ENCODE measurements around the gene DUSP11. TPM values are rescaled to one million over a fixed set of nuclear protein-coding genes. Genes with fewer than 3 reads are reported as not detected.
A peak's percentile ranks its signal among the peaks of the same experiment; 100 is the strongest.
"Not testable (repeated sequence)": the region's sequence is repeated elsewhere in the genome, so short reads cannot be mapped to it uniquely, and the experiment has no call there.

DUSP11 gene
- total RNA-seq, 1 experiment from 2014 or later: 49.5 TPM

DNA sequence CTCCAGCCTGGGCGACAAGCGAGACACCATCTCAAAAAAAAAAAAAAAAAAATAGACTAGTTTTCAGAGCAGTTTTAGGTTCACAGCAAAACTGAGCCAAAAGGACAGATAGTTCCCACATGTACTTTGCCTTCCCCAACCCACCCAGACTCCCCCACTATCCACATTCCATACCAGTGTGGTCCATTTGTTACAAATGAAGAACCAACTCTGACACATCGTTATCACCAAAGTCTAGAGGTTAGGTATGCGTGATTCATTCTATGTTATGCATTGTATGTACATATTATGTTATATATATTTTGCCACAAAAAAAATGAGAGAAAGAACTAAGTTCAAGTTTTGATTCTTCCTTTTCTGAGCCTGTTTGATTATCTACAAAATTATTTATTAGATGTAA lies 3.5 kb downstream of the DUSP11 start:
- no peak for DNase-seq (ENCODE audit: low read depth)

DNA sequence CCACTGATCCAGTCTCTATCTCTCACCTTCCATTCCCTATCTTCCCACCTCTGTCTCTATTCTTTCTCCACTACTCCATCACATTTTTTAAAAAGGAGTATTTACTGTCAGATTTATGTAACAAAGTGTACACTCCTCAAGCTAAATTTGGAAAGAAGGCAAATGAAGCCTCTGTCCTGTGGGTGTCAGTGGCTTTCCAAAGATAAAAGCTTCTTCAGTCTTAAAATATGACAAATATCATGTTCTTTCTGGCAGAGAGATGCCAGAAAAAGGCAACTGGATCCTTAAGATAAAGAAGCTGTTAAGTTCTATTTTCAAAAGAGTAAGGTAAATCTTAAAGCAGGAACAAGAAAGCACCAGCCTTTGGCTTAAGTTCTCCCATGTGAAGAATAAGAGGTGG lies 7.1 kb downstream of the DUSP11 start:
- DNase-seq (ENCODE audit: low read depth): no peak

DNA sequence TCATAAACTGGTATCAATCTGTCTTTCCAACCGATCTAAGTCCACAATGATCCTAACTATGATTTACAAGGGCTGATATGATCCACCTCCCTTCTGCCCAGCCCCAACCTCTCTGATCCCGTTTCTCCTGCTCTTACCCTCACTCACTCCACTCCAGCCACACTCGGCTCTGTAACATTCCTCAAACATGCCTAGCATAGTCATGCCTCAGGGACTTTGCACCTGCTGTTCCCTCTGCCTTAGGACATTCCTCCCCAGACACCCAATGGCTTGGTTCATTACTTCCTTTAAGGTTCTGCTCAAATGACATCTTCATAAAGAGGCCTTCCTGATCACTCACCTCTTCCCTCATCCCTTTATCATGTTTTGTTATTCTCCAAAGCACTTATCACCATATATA lies 9.2 kb downstream of the DUSP11 start:
- no peak for DNase-seq (ENCODE audit: low read depth)

DNA sequence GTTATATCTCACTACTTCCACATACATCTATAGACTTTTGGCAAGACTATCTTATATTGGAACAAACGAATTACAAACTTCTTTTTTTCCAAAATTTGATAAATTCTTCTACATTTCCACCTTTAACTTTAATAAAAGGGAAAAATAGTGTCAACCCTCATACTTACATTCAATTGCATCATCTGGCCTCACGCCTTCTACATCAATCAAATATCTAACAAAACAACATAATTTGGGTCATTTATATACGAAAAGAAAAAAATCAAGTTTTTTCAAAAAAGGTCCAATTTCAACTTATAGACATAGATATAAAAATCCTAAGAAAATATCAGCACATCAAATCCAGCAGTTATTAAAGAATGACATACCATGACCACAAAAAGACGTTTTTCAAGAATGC lies 12.9 kb downstream of the DUSP11 start:
- DNase-seq (ENCODE audit: low read depth): no peak

DNA sequence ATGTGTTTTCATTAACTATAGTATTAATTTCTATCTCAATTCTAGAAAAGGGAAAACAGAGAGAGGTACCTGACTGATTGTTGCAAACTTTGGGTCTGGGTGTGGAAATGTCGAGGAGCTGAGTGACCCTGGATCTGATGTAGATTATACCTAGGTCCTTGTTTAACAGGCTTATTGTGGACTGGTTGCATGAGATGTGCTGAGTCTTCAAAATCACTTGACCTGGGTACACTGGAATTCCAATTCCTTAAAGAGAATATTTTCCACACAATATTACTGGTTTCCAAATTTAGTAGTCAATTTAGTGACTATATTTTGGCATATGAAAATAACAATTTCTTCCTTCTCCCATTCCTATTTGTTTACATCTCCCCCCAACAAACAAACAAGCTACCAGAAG lies 13.6 kb downstream of the DUSP11 start:
- no peak for DNase-seq (ENCODE audit: low read depth)

DNA sequence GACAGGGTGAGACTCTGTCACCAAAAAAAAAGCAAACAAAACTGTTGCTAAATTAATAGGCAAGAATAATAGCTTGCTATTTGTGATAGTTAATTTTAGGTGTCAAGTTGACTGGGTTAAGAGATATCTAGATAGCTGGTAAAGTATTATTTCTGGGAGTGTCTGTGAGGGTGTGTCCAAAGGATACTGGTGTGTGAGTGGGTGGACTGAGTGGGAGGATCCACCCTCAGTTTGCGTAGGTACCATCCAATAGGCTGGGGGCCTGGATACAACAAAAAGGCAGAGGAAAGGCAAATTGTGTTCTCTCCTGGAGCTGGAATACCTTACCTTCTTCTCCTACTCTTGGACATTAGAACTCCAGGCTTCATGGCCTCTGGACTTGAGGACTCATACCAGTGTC lies 15.0 kb downstream of the DUSP11 start:
- no peak for DNase-seq (ENCODE audit: low read depth)

DNA sequence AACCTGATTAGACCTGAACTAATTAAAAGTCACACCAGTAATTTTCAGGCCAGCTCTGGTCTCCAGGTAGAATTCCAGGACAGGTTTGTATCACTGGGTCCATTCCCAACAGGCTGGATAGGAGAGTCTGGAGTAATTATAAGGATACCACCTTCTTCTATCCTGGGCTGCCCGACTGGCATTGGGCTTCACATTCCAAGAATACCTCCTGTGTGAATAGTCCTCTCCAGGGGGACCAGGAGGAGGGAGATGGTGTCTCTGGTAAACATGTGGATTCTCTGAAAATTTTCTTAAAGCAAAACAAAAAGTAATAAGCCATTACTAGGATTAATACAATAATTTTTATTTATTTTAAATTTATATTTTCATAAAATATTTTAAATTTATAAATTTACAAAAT lies 17.3 kb downstream of the DUSP11 start:
- no peak for DNase-seq (ENCODE audit: low read depth)

DNA sequence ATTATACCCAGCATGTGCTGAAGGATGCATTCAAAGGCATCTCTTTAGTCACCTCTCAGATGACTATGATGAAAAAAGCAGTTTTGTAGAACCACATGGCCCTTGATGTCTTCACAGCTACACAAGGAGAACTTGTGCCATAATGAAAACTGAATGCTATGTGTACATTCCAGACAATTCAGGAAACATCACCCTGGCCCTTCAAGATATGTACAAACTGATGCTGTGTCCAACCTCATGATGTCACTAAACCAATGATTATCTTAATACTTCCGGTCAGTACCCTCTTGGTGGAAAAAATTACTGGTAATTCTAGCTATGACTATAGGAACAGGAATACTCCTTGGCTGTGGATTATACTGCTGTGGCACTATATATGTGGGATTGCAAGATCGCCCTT lies 20.0 kb downstream of the DUSP11 start:
- DNase-seq (ENCODE audit: low read depth): no peak

DNA sequence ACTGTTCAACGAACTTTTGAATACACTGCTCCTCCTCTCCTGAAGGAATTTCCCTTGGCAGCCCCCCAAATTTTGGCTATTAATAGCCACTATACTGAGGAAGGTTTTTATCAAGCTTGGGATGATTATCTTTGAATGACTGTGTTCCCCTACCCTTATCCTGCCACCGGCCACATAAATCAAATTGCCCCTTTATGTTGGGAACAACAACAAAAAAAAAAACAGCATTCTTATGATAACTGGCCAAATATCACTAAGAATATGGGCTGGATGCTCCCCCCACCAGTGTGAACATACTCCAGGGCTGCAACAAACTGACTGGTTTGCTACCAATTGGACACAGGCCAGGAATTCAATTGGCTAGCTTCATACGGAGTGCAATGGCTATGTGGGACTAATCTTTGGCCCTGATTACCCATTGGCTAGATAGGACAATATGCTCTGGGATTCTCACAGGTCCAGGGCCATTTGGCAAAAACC lies 20.6 kb downstream of the DUSP11 start:
- DNase-seq (ENCODE audit: low read depth): no peak

DNA sequence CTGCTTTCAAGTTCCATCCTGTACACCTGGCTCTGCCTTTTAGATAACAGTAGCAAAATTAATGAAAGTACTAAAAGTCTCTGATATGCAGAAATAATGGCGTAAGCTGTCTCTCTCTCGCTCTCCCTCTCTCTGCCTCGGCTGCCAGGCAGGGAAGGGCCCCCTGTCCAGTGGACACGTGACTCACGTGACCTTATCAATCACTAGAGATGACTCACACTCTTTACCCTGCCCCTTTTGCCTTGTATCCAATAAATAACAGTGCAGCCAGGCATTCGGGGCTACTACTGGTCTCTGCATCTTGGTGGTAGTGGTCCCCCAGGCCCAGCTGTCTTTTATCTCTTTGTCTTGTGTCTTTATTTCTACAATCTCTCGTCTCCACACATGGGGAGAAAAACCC lies 25.6 kb downstream of the DUSP11 start:
- DNase-seq (ENCODE audit: low read depth): not testable (repeated sequence)

DNA sequence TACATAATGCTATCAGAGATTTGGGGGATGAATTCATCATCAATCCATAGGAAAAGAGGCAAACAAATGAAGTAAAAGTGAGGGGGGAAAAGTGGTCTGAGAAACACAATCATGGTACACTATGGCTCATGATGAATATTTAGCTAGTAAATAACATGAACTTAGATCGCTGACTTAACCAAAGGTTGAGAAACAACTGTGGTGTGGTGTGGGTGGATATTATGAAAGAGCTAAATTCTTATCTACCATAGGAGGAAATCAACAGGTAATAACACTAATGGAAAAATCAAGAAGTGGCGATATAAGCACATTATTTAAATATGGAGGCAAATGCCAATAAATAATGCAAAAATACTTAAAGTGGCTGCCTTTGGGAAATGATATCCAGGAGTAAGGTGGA lies 30.6 kb downstream of the DUSP11 start:
- no peak for DNase-seq (ENCODE audit: low read depth)

DNA sequence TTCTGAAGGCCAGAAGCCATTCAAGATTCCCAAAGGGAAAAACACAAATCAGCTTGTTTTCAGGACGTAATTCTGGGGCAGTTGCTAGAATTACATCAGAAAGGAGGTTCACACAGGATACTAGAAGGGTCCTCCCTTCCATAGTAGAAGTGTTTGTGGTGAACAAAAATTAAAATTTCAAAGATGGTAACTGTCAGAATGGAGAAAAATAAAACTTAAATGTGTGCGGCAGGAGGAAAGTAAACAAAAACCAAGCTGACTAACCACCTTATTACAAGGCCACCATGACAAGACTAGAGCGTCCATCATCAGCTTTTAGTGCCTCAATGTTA lies 33.1 kb downstream of the DUSP11 start:
- no peak for DNase-seq (ENCODE audit: low read depth)

DNA sequence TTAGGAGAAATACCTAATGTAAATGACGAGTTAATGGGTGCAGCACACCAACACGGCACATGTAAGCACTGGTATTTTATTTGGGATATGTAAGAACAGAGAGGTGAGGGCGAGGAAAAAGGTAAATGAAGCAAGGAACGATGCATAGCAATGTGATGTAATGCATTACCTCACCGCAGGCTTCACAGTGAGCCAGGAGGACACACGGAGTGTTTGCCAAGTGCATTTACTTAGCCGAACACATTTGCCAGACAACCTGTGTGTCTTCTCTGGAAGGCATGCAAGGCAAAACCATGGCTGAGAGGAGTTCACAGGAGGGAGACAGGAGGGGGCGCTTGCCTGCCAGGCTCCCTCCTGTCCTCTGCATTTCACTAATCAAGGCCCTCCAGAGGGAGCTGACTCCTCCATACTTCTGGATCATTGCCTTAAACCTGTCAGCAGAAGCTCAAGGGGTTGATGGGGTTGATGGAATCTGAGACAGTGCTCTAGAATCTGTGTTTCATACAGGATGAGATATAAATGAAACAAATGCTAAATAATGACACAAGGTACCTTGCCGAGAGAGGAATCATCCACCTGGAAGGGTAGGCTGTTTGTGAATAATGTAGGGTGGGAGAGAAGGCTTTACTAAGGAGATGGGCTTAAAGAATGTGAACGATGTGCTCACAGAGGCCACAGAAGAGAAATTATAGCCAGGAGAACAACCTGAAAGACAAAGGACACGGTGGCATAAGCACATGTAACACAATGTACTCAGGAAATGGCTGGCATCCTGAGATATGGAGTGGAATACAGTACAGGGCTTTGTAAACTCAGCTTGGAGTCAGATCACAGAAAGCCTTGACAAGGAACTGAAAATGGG lies 33.7 kb downstream of the DUSP11 start:
- no peak for DNase-seq (ENCODE audit: low read depth)

DNA sequence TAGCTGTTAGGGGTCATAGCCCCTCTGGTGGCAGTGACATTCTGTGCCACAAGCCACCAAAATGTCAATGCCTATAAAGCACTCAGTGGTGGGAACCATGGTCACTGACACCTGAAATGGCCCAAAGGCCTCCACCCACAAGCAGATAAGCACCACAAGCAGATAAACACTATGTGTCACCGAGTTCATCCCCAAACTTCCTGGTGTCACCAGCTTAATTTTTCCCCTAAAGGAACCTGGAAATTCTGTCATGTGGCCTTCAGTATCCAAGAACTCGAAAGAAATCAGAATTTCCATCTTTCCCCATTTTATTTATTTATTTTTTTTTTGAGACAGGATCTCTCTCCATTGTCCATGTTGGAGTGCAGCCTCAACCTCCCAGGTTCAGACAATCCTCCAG lies 39.1 kb downstream of the DUSP11 start:
- DNase-seq (ENCODE audit: low read depth): no peak

DNA sequence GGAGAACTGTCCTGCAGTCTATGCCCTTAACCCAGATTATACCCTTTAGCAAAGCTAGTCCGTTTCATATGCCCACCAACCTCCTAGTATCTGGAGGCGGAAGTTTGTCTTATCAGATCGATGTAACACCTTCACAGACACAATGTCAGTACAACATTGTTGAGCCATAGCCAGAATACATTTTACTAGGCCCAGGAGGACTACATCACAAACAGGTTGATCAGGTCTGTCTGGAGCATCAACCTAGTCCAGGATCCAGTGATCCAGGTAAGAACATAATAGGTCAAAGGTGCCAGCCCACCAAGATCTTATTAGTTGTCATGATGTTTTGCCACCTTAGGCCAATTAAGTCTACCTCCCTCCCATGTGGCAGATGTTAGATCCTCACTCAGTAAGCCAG lies 40.8 kb downstream of the DUSP11 start:
- DNase-seq (ENCODE audit: low read depth): no peak

DNA sequence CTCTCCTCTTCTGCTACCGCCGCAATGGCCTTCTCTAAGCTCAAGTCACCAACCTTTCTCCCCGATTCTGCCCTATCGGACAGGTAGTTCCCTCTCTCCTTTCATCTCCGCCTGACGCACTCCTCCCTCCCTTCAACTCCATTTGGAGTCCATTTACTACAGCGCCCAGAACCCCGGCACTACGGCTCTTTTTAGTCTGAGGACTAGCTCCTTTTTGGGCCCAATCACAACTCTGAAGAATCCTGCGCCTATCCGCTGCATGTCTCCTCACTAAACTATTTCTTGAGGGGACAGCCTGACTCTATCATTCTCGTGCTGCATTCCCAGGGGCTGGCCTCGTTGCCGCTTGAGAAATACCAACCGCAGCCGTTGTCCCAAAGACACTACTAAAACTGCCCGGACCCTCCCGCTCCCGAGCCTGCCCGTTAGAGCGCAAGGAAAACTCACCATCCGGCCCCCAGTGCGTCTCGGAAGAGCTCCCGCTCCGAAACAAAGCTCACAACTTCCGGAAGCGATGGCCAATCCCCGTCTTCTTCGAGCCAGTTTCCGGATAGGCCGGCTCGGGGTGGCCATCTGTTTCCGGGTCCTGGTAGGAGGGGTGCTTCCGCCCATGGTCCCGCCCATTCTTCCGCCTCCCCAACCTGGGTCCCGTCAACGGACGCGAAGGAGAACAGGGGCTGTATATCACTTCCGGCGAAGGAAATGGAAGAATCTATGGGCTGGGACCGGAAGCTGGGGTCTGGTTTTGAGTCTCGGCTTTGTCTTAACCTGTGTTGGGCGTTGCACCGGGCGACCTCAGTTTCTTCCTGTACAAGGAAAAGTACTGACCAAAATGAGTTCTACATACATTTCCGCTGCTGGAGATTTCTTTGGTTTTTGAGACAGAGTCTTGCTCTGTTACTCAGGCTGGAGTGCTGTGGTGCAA lies 42.8 kb downstream of the DUSP11 start, which contains the start of gene TPRKB:
Gene TPRKB (minus strand): TSS at position 491 of the 925 bp plus-strand sequence. CDS start 2,776 bp downstream, outside the sequence.
- peak; percentile 98 for DNase-seq (ENCODE audit: low read depth)

DNA sequence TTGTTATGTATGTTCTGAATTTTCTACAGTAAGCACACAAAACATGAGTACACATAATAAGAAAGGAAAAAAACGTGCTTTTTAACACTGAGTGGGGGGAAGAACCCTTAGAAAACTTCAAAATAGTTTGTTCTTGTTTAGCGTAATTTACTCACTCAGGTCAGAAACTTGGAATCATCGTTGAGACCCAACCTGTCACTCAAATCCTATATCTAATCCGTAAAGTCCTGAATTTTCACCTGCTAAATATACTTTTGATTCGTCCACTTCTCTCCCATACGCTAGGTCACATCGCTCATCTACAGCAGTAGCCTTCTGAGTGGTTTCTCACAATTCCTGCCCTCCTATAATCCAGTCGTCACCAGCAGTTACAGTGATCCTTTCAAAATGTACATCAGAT lies 43.5 kb downstream of the DUSP11 start:
- DNase-seq (ENCODE audit: low read depth): no peak

DNA sequence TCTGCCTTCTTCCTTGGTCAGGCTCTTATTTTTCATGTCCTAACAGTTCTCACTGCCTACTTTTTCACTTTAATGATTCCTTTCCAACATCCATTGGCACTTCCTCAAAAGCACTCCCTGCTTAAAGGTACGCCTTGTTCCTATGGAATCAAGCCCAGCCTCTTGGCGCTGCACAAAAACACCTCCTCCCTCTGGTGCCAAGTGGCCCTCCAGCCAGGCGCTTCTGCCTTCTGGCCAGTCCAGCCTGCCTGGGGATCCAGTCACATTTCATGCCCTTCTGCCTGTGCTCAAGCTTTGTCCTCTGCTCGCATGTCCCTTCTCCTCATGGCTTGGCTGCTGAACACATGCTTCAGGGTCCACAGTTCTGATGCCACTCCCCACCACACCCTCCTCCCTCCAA lies 49.1 kb downstream of the DUSP11 start:
- DNase-seq (ENCODE audit: low read depth): no peak

DNA sequence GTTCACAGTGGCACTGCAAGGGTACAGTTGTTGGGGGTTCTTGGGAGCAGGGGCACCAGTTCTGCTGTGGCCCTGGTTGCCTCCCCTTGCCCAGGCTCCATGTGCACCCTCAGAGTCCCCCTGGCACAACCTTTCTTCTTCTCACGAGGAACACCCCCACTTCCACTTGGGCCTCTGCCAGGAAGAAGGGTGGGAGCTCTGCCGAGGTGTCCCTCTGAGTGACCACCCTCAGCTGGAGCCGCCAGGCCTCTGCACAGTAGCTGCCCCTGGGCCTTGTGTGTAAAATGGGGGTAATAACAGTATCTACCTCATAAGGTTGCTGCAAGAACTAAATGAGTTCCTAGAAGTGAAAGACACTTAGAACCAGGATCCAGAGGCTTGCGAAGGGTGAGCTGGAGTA lies 51.2 kb downstream of the DUSP11 start:
- no peak for DNase-seq (ENCODE audit: low read depth)

DNA sequence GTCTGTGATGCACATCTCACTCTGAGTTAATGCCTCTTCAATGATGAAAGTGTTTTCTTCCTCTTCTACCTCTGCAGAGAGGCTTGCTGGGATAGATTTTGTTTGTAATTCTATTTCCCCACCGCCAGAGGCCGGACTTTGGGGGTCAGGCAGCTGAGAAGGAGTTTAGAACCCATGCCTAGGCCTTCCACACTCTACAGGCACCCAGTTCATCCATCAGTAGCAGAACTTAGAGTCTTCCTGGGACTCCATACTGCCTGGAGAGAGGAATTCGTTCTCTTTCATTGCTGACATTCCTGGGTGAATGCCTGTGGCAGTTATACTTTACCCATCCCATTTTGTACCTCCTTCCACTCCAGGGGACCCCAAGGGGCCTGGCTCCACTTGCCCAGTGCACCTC lies 51.9 kb downstream of the DUSP11 start:
- DNase-seq (ENCODE audit: low read depth): no peak

DNA sequence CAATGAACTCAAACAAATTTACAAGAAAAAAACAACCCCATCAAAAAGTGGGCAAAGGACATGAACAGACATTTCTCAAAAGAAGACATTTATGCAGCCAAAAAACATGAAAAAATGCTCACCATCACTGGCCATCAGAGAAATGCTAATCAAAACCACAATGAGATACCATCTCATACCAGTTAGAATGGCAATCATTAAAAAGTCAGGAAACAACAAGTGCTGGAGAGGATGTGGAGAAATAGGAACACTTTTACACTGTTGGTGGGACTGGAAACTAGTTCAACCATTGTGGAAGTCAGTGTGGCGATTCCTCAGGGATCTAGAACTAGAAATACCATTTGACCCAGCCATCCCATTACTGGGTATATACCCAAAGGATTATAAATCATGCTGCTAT lies 53.2 kb downstream of the DUSP11 start:
- not testable (repeated sequence) for DNase-seq (ENCODE audit: low read depth)

DNA sequence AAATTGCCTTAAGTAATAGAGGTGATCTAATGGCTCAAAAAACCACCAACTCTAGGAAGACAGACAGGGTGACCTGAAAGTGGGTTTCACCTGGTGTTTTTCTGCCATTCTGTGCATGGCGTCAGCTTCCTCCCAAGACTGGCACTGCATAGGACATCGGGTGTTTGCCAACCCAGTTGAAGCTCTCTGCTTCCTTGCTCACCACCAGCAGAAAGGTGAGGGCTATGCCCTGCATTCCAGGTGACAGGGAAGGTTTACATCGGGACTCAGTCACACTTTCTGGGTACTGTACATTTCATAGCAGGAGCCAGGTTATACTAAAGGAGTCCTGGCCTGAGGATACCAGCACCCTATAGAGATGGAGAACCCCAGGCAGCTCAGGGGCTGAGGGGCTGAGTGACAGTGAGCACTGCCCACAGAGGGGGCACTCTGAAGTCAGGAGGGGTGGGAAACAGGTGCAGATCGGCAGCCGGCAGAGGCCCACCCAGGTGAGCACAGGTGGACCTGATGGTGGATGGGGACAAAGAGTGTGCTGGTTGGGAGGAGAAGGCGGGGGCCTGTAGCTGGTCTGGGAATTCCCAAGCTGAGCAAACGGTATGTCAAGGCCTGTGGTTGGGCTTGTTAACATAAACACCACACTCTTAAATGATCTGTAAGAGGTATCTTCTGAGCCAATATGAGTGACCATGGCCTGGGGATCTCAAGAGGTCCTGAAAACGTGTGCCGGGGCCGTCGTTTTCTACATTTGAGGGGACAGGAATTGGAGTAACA lies 60.9 kb downstream of the DUSP11 start:
- DNase-seq (ENCODE audit: low read depth): no peak
